ENCODE results near the gene ABLIM2.

The ABLIM2 gene

DNA sequence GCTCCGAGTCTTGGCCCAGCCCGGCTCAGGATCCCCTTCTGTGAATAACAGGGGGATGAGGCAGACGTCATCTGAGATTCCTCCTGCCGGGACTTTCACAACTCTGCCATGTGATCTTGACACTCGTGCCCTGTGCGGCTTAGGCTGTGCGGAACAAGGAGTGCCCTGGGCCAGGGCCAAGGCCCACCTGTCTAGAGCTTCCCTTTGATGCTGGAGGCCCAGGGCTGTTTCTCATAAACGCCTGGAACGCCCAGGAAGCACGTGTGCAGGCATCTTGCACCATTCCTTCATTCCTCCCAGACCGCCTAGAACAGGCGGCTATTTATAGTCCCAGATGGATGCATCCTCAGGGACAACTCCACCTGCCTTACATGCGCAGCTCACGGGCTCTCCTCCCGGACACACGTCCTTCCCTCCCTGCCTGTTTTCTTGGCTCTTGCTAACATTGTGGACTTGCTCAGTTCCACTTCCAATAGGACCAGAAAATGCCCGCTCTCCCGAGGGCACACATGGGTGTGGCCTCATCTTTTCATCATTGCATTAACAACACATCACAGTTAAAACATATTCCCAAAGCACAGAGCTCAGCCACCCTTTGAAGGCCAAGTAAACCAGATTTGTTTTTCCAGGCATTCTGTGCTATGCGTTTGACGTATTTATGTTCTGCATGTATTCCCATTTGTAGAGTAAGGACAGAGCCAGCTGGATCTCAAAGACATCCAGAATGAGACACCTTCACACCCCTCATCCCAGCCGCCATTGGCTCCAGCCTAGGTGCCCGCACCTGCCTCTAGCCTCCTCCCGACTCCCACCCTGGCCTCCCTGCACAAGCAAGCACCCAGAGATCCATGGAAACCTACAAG is 57.2 kb downstream of the ABLIM2 start:
- no peak for DNase-seq

DNA sequence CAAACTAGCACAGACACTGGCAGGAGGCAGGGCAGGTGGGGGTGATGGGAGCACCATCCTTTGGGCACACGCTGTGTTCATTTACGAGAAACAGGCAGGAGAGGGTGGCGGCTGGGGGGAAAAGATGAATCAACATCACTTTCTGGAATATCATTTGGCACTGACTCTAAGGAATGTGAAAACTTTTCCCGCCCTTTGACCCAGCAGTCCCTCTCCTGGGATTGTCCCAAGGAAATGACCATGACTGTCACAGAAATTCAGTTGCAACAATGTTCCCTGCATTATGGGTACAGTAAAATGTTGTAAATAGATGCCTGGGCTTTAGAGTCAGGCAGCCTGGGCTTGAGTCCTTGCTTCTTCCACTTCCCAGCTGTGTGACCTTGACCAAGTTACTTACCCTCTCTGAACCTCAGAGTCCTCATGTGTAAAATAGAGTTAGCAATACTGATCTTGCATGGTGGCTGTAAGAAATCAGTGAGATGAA is 58.6 kb downstream of the ABLIM2 start:
- no peak for DNase-seq

GRCh38 chr4:8098506-8098905 is 60.1 kb downstream of the ABLIM2 start:
- DNase-seq: no peak

DNA sequence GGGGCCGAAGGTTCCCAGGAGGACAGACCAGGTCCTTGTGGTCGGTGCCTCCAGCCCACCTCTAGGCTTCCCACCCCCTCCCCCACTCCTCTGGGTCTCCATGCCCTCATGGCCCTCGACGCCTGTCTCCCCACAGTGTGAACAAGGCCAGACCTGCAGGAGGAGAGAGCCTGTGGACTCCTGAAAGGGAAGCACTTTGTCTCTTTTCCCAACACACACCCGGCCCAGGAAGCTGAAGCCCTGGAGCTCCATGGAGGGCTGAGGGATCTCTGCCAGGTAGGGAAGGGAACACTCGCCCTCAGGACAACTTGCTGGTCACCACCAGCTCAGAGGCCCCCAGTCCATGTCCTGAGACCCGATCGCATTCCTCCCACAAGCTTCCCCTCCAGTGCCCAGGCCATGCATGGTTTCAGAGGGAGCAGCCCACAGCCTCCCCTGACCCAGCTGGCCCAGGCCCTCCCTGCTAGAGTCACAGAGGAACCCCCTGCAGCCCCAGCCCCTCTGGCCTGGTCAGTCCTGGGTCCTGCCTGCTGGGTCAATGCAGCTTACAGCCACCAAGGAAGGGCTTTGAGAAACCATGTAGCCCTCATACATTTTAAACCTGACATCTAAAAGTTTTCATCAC is 60.8 kb downstream of the ABLIM2 start:
- no peak for DNase-seq

- no peak for DNase-seq
These were observed 61.5 kb downstream of the ABLIM2 start for GRCh38 chr4:8097141-8097541.

DNA sequence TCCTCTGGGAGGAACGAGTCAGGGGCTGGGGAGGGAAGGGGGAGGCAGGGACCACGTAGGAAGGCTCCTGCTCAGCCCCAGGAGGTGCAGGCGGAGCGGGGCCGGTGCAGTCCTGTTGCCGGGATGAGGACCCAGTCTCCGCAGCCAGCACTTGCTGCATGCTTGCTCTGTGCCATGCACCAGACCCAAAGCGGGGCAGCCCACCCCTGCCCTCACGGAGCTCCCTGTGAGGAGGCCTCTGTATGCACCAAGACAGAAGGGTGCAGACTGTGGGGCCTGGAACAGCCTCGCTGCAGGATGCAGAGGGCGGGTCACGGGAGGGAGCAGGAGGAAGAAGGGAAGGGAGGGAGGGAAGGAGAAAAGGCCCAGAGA is 61.9 kb downstream of the ABLIM2 start:
- no peak for DNase-seq

DNA sequence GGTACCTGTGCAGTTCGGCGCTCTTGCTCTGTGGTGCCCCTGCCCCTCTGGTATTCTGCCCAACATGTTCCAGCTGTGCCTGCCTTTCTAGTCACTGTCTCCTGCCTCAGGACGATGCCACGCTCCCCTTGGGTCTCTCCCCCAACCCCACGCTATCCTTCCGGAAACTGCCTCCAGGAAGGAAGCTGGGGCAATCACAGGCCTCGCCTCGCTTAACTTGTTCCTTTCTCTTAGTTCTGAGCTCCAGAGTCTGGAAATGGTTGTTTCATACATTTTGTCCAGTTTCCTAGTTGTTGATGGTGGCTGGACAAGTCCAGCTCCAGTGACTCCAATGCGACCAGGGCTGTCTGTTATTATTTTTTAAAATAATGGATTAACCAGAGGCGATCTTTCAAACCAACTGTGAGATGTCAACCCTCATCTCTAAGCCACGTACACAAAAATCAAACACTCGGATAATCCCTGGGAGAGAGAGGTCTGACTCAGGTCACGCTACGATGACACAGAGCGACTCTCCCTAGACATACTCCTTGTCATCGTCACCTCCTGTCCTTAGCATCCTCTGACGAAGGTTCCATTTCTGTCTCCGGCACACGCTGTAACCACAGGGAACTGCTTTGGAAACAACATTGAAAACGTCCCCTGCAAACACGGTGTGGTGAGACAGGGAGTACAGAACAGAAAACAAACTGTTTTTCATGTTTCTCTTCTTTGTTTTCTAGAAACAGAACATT is 62.5 kb downstream of the ABLIM2 start:
- DNase-seq: no peak

DNA sequence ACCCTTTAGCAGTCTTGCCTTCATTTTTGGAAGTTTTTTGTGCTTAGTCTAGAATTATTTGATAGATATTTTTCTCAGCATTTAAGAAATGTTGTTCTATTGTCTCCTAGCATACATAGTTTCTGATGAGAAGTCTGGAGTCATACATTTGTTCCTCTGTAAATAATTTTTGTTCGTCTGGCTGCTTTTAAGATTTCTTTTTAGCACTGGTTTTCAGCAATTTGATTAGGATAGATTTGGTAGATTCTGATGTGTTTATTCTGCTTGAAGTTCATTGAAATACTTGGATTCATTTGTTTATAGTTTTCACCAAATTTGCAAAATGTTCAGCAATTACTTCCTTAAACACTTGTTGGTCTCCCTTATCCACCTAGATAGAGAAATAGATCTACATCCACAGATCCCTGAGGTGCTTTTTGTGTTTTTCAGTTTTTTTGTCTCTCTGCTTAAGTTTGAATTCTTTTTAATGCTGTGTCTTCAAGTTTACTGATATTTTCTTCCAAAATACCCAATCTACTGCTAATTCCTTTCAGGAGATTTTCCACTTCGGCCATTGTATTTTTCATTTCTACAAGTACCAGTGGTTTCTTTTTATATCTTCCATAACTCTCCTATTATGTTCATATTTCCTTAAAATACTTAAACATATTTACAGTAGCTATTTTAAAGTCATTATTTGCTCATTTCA is 64.9 kb downstream of the ABLIM2 start:
- no peak for DNase-seq

GRCh38 chr4:8092282-8092681 is 66.3 kb downstream of the ABLIM2 start:
- DNase-seq: no peak

DNA sequence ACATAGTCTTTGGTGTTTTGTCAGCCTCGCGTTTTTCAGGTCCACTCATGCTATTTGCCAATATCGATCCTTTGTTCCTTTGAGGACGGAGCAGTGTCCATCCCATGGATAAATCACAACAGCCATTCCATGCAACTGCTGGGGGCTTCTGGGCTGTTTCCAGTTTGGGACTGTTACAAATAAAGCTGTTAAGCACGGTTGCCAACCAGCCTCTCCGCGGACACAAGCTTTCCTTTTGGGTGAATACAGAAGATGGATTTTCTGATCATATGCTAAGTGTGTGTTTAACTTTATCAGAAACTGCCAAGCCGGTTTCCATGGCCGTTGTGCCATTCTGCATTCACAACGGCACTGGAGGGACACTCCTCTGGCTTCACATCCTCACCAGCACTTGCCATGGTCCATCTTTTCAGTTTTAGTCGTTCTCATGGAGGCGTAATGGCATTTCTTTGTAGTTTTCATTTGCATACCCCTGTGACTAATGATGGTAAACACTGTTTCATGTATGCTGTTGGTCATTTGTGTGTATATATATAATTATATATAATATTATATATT is 67.8 kb downstream of the ABLIM2 start:
- DNase-seq: no peak

- DNase-seq: no peak
These were observed 68.3 kb downstream of the ABLIM2 start for GRCh38 chr4:8090312-8090711.

- no peak for DNase-seq
These were observed 68.8 kb downstream of the ABLIM2 start for GRCh38 chr4:8089862-8090261.

DNA sequence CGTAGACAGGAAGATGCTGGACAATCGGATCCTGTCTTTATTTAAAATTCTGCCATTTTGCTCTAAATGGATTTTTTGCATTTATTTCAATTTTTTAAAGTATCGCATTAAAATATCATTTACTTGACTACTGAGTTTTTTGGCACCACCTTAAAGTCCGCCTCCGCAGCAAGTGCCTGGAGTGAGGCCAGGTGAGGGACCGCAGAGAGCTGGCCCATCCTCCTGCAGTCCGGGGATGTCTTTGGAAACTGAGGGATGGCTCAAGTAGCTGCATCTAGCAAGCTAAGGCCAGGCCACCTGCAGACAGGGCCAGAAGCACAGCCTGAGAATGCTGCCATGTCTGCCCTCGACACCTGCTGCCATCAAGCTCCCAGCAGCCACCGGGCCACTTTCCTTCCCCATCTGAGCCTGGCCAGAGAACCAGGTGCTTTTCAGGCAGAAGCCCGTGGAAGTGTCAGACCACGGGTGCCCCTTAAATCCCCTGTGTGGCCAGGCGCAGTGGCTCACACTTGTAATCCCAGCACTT is 69.6 kb downstream of the ABLIM2 start:
- no peak for DNase-seq

DNA sequence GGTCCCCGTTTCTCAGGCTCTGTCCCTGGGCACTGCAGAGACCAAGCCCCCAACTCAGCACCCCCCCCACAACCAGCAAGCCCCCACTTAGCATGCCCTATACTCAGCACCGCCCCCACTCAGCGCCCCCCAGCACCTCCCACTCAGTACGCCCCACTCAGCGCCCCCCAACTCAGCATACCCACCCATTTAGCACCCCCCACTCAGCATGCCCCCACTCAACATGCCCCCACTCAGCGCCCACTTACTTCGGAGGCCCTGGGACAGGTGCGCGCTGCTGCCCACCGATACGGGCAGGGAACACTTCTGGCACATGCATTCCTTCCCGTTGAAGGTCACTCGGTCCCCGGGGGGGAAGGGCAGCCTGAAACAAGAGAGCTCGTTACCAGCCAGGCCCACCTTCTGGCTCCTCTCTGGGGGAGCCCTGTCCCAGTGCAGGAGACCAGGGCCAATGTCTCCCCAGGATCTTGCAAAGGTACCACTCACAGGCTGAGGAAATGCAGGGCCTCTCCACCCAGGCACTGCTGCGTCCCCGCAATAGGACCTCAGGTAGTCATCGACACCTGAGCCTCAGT is 70.6 kb downstream of the ABLIM2 start:
- DNase-seq: no peak

- no peak for DNase-seq
These were observed 71.7 kb downstream of the ABLIM2 start for GRCh38 chr4:8086783-8087445.

- DNase-seq: no peak
These were observed 73.0 kb downstream of the ABLIM2 start for GRCh38 chr4:8085491-8086117.

GRCh38 chr4:8084712-8085490 is 73.7 kb downstream of the ABLIM2 start:
- no peak for DNase-seq

DNA sequence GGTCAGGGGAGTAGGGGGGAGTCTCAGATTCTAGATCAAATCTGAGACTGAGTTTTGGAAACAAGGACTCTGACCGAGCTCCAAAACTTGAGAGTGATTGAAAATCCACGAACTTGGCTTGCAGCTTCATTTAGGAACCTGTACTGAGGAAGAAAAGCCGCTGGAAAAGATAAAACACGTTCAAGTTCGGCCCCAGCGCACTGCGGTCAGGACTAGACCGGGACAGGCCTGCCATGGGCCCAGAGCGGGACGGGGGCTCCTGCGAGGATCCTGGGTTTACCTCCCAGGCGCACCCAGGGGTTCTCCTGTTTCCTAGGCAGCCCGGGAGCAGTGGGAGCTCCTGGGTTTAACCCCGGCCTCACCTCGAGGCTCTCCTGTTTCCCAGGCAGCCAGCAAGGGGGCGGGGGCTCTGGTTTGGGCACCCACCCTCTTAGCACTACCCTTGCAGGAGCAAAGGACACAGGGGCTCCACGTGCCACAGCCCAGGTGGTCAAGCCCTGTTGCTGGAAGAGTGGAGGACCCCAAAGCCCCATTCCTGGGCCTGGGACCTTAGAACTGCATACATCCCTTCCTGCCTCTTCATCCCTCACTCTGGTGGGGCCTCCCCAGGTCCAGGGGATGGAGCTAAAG is 74.5 kb downstream of the ABLIM2 start:
- DNase-seq: no peak

GRCh38 chr4:8083086-8083825 is 75.4 kb downstream of the ABLIM2 start:
- no peak for DNase-seq
